KMS-11 (cell line): ENCODE results near the gene MBNL1.
A peak's percentile ranks its signal among the peaks of the same experiment; 100 is the strongest.

Experiments used
- H2AFZ ChIP-seq: fragments of 200-600 bp; sonication (generic); 2 replicates; pipeline ENCODE4 v1.6.1; 2016; ENCODE audit warnings: antibody characterized with exemption, mixed run types, low read depth
- H3K27ac ChIP-seq: fragments of 200-600 bp; sonication (generic); 2 replicates; pipeline ENCODE4 v1.6.1; 2016; ENCODE audit warnings: mild to moderate bottlenecking, mixed run types
- H3K27me3 ChIP-seq: fragments of 200-600 bp; sonication (generic); 2 replicates; pipeline ENCODE4 v1.6.1; 2017; ENCODE audit warnings: mild to moderate bottlenecking, low read depth, mixed run types, moderate library complexity; ENCODE audit not compliant: insufficient read depth
- H3K36me3 ChIP-seq: fragments of 200-600 bp; sonication (generic); 2 replicates; pipeline ENCODE4 v1.6.1; 2017; ENCODE audit warnings: mild to moderate bottlenecking, mixed run types; ENCODE audit not compliant: insufficient read depth
- H3K4me1 ChIP-seq: fragments of 200-600 bp; sonication (generic); 2 replicates; pipeline ENCODE4 v1.6.1; 2016; ENCODE audit warnings: mild to moderate bottlenecking, low read depth, mixed run types; ENCODE audit not compliant: poor library complexity, severe bottlenecking
- H3K4me2 ChIP-seq: fragments of 200-600 bp; sonication (generic); 2 replicates; pipeline ENCODE4 v1.7.0; 2016; ENCODE audit warnings: mild to moderate bottlenecking, mixed run types
- H3K4me3 ChIP-seq: fragments of 200-600 bp; sonication (generic); IDR thresholded peaks from 2 replicates; pipeline ENCODE4 v1.6.1; 2017; ENCODE audit warnings: low read depth, low read length, mixed read lengths; ENCODE audit not compliant: insufficient read depth
- H3K79me2 ChIP-seq: fragments of 200-600 bp; sonication (generic); 2 replicates; pipeline ENCODE4 v1.6.1; 2016; ENCODE audit warnings: low read depth, mixed run types; ENCODE audit not compliant: insufficient read depth
- H3K9ac ChIP-seq: fragments of 200-600 bp; sonication (generic); 2 replicates; pipeline ENCODE4 v1.6.1; 2016; ENCODE audit warnings: mild to moderate bottlenecking, mixed run types
- H4K20me1 ChIP-seq: fragments of 200-600 bp; sonication (generic); 2 replicates; pipeline ENCODE4 v1.6.1; 2016; ENCODE audit warnings: mild to moderate bottlenecking, mixed run types; ENCODE audit not compliant: insufficient read depth
- CTCF ChIP-seq: fragments of 200-600 bp; sonication (generic); conservative IDR thresholded peaks from 2 replicates; pipeline ENCODE4 v1.6.1; 2017; ENCODE audit warnings: low read depth, mild to moderate bottlenecking, antibody characterized with exemption, low read length, moderate library complexity, mixed read lengths

The MBNL1 gene

GRCh38 chr3:152236716-152237115 lies 32.0 kb upstream of the MBNL1 start:
- Histone ChIP-seq H3K9ac (no peak overlapping the region), H3K4me2 (no peak overlapping the region), H3K27ac (no peak overlapping the region), H3K4me3 (no peak overlapping the region), H3K79me2 (no peaks in the 10 kb centered on the region; the same call in 1 of the 2 replicates), H2AFZ (no peak overlapping the region), H3K4me1 (peaks cover 39% of the 10 kb centered on the region), H3K27me3 (no peaks in the 10 kb centered on the region), H4K20me1 (no peaks in the 10 kb centered on the region), H3K36me3 (no peaks in the 10 kb centered on the region)
- TF ChIP-seq CTCF: no peak

GRCh38 chr3:152241142-152242017 lies 27.3 kb upstream of the MBNL1 start:
- Histone ChIP-seq H3K4me1 (peaks cover 74% of the 10 kb centered on the region), H4K20me1 (no peaks in the 10 kb centered on the region), H3K27me3 (no peaks in the 10 kb centered on the region), H2AFZ (no peak overlapping the region), H3K36me3 (no peaks in the 10 kb centered on the region), H3K4me3 (no peak overlapping the region), H3K27ac (no peak overlapping the region), H3K79me2 (peaks cover 8% of the 10 kb centered on the region; the same call in 1 of the 2 replicates), H3K4me2 (peak overlapping the region; percentile 49), H3K9ac (no peak overlapping the region)
- no peak for TF ChIP-seq CTCF

GRCh38 chr3:152243301-152243711 lies 25.4 kb upstream of the MBNL1 start:
- H3K9ac ChIP-seq: no peak overlapping the region
- peak overlapping the region; percentile 49 for H3K4me2 ChIP-seq
- peaks cover 68% of the 10 kb centered on the region for H3K4me1 ChIP-seq
- no peaks in the 10 kb centered on the region for H3K27me3 ChIP-seq
- peak overlapping the region; percentile 35 for H3K27ac ChIP-seq
- H3K4me3 ChIP-seq: peak overlapping the region; percentile 19
- H4K20me1 ChIP-seq: no peaks in the 10 kb centered on the region
- TF ChIP-seq CTCF: no peak
- no peak overlapping the region for H2AFZ ChIP-seq
- H3K79me2 ChIP-seq: peaks cover 8% of the 10 kb centered on the region; the same call in 1 of the 2 replicates
- no peaks in the 10 kb centered on the region for H3K36me3 ChIP-seq

DNA sequence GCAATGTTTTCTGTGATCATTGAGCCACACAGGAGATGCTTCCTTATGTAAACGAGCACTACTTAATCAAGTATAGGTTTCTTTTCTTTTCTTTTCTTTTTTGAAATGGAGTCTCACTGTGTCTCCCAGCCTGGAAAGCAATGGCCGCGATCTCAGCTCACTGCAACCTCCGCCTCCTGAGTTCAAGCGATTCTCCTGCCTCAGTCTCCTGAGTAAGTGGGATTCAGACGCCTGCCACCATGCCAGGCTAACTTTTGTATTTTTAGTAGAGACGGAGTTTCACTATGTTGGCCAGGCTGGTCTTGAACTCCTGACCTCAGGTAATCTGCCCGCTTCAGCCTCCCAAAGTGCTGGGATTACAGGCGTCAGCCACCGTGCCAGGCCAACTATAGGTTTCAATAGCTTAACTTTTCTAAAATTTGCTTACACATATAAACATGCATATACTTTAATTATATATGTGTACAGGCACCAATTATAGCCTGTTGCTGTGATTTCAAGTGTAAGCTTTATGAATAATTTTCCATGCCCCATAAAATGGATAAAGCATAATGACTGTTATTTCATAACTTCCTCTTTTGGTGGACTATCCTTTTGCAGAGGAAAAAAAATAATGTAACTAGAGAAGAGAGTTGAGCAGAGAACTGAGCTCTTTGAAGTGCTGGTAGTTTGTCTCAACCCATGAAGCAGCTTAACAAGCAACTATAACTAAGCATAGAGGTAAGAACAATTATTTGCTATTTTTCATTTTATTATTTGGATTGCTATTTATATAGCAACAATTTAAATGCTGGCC lies 24.8 kb upstream of the MBNL1 start:
- Histone ChIP-seq H3K36me3 (no peaks in the 10 kb centered on the region), H2AFZ (no peak overlapping the region), H3K4me1 (peaks cover 68% of the 10 kb centered on the region), H3K4me3 (peak overlapping the region; percentile 19), H4K20me1 (no peaks in the 10 kb centered on the region), H3K79me2 (peaks cover 8% of the 10 kb centered on the region; the same call in 1 of the 2 replicates), H3K27ac (peak overlapping the region; percentile 35), H3K27me3 (no peaks in the 10 kb centered on the region), H3K9ac (no peak overlapping the region), H3K4me2 (peak overlapping the region; percentile 49)
- TF ChIP-seq CTCF: no peak
